ENCODE measurements around the gene MUC5B. TPM values are rescaled to one million over a fixed set of nuclear protein-coding genes. Genes with fewer than 3 reads are reported as not detected.

MUC5B gene
- total RNA-seq, 1 donor from 2014 or later, result not detected

DNA sequence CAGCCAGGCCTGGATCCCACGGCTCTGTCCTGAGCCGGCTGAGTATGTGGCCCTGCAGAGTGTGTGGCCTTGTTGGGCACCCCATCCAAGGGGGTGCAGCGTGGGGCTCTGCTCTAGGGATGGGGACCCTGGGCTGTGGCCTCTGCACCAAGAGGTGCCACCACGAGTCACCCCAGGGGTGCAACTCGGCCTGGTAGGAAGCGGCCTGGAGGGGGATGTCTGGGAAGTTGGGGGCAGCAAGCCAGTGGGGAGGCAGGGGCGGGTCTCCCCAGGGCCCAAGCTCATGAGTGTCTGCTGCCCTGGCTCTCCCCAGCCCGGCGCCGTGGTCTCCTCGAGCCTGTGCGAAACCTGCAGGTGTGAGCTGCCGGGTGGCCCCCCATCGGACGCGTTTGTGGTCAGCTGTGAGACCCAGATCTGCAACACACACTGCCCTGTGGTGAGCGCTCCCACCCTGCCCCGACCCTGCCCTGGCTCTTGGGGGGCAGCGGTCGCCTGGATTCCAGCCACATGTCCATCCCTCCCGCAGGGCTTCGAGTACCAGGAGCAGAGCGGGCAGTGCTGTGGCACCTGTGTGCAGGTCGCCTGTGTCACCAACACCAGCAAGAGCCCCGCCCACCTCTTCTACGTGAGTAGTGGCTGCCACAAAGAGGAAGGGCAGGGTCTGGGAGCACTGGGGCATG, 24.2 kb upstream of the MUC5B start:
- peak; percentile 94 for DNase-seq (ENCODE audit: low spot score)
- Mint-ChIP-seq H3K27me3 (ENCODE audit: low read depth) (no peaks in the 10 kb centered on the region), H3K36me3 (ENCODE audit: low read depth) (no peaks in the 10 kb centered on the region), H3K4me3 (ENCODE audit: unreplicated experiment) (no peak overlapping the region), H3K4me1 (ENCODE audit: low read depth) (no peaks in the 10 kb centered on the region), H3K9me3 (ENCODE audit: low read depth) (no peaks in the 10 kb centered on the region), H3K27ac (ENCODE audit: unreplicated experiment) (no peak overlapping the region)
- TF ChIP-seq, protein P1, sequence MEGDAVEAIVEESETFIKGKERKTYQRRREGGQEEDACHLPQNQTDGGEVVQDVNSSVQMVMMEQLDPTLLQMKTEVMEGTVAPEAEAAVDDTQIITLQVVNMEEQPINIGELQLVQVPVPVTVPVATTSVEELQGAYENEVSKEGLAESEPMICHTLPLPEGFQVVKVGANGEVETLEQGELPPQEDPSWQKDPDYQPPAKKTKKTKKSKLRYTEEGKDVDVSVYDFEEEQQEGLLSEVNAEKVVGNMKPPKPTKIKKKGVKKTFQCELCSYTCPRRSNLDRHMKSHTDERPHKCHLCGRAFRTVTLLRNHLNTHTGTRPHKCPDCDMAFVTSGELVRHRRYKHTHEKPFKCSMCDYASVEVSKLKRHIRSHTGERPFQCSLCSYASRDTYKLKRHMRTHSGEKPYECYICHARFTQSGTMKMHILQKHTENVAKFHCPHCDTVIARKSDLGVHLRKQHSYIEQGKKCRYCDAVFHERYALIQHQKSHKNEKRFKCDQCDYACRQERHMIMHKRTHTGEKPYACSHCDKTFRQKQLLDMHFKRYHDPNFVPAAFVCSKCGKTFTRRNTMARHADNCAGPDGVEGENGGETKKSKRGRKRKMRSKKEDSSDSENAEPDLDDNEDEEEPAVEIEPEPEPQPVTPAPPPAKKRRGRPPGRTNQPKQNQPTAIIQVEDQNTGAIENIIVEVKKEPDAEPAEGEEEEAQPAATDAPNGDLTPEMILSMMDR (IDR thresholded peaks at IDR 0.05), result no peak

DNA sequence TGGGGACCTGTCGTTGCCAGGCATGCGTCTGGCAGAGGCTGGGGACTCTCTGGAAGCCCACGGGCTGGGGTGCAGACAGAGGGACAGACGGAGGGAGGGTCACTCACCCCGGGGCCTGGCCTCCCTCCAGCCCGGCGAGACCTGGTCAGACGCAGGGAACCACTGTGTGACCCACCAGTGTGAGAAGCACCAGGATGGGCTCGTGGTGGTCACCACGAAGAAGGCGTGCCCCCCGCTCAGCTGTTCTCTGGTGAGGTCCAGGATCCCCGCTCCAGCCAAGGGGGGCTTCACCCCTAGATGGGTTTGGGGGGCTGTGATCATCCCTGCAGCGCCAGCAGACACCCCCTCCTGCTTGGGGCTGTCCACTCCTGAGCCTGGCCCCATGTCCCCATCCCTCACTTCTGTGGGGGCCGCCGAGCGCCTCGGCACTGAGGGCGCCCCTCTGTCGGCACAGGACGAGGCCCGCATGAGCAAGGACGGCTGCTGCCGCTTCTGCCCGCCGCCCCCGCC, 23.6 kb upstream of the MUC5B start:
- no peaks in the 10 kb centered on the region for H3K36me3 Mint-ChIP-seq (ENCODE audit: low read depth)
- no peak overlapping the region for H3K27ac Mint-ChIP-seq (ENCODE audit: unreplicated experiment)
- H3K9me3 Mint-ChIP-seq (ENCODE audit: low read depth), result no peaks in the 10 kb centered on the region

DNA sequence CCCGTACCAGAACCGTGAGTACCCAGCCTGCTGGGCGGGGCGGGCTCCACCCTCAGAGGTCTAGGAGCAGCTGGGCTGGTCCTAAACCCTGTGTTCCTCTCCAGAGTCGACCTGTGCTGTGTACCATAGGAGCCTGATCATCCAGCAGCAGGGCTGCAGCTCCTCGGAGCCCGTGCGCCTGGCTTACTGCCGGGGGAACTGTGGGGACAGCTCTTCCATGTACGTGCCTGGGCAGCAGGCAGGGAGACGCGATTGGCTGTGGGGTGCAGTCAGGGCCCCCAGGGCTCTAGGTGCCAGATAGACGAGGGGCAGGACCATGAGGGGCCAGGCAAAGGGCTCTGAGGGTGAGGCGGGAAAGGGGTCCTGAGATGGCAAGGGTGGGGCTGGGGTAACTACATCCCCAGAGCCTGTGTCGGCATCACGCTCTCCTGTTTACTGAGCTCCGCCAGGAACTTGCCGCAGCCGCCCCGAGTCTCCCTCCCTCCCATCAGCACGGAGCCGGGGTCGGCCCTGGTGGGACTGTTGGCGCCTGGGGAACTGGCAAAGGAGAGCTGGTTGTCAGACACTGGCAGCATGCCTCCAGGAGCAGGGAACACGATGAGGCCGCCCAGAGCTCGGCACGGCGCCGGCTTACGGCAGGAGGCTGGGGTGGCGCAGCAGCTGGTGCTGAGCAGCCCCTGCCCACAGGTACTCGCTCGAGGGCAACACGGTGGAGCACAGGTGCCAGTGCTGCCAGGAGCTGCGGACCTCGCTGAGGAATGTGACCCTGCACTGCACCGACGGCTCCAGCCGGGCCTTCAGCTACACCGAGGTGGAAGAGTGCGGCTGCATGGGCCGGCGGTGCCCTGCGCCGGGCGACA, 22.9 kb upstream of the MUC5B start:
- no peak overlapping the region for H3K27ac Mint-ChIP-seq (ENCODE audit: unreplicated experiment)
- H3K4me3 Mint-ChIP-seq (ENCODE audit: unreplicated experiment), result no peak overlapping the region
- peak; percentile 81 for DNase-seq (ENCODE audit: low spot score)
- no peaks in the 10 kb centered on the region for H3K4me1 Mint-ChIP-seq (ENCODE audit: low read depth)
- no peaks in the 10 kb centered on the region for H3K36me3 Mint-ChIP-seq (ENCODE audit: low read depth)
- no peaks in the 10 kb centered on the region for H3K9me3 Mint-ChIP-seq (ENCODE audit: low read depth)
- TF ChIP-seq, protein P1 (IDR thresholded peaks at IDR 0.05), result no peak
- no peaks in the 10 kb centered on the region for H3K27me3 Mint-ChIP-seq (ENCODE audit: low read depth)

More for the DNA sequence above, 23.6 kb upstream of the MUC5B start:
- peak; percentile 71 for DNase-seq (ENCODE audit: low spot score)
- no peaks in the 10 kb centered on the region for H3K27me3 Mint-ChIP-seq (ENCODE audit: low read depth)
- no peaks in the 10 kb centered on the region for H3K4me1 Mint-ChIP-seq (ENCODE audit: low read depth)
- no peak overlapping the region for H3K4me3 Mint-ChIP-seq (ENCODE audit: unreplicated experiment)
- TF ChIP-seq, protein P1 (IDR thresholded peaks at IDR 0.05), result no peak

DNA sequence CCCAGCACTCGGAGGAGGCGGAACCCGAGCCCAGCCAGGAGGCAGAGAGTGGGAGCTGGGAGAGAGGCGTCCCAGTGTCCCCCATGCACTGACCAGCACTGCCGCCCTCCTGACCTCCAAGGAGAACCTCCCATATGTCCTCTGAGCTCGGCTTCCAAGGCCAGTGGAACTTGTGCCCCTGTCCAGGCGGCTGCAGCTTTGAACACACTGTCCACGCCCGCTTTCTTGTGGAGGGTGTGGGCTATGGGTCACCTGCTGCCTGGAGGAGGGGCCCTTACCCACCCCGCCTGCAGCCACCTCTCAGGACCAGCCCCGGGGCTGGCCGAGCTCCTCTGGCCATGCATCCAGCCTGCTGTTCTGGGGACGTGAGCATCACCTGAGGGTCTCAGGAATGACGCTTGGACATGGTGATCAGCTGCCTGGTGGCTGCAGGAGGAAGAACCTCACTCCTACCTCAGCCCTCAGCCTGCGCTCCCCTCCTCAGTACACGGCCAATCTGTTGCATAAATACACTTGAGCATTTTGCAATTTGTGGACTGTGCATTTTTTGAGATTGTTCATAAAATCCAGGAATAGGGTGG, 22.2 kb upstream of the MUC5B start:
- Mint-ChIP-seq H3K9me3 (ENCODE audit: low read depth) (no peaks in the 10 kb centered on the region), H3K27ac (ENCODE audit: unreplicated experiment) (no peak overlapping the region), H3K4me1 (ENCODE audit: low read depth) (no peaks in the 10 kb centered on the region), H3K36me3 (ENCODE audit: low read depth) (no peaks in the 10 kb centered on the region), H3K27me3 (ENCODE audit: low read depth) (no peaks in the 10 kb centered on the region), H3K4me3 (ENCODE audit: unreplicated experiment) (no peak overlapping the region)
- no peak for DNase-seq (ENCODE audit: low spot score)
- TF ChIP-seq, protein P1 (IDR thresholded peaks at IDR 0.05), result no peak

All from chondrocyte (in vitro differentiated cells).